Breast epithelium (tissue), 4 donors: ENCODE results near the gene PDE7B. TPM values are rescaled to one million over a fixed set of nuclear protein-coding genes. Genes with fewer than 3 reads are reported as not detected.

ENCODE experiments used
- DNase-seq, 2 donors: peaks; one replicate each; pipeline ENCODE4 v3.0.0-alpha.2; 2019; ENCODE audit warnings: low spot score in 2 of 2
- H3K27ac ChIP-seq, 2 donors: fragments of 200-600 bp; sonication (generic) in 1 of 2; one replicate each; pipeline ENCODE4 v1.5.1; 2016 to 2019; ENCODE audit warnings: mild to moderate bottlenecking in 1 of 2
- H3K27me3 ChIP-seq, 2 donors: fragments of 200-600 bp; sonication (generic) in 1 of 2; one replicate each; pipeline versions ENCODE4 v1.5.1 to v1.6.0; 2017 to 2019; ENCODE audit warnings: control low read depth in 1 of 2, mild to moderate bottlenecking in 1 of 2
- H3K36me3 ChIP-seq: fragments of 200-600 bp; one replicate; pipeline ENCODE4 v1.5.1; 2019
- H3K4me1 ChIP-seq, 2 donors: fragments of 200-600 bp; sonication (generic); one replicate each; pipeline ENCODE4 v1.5.1; 2016 to 2019; ENCODE audit warnings: control low read depth in 1 of 2
- H3K4me3 ChIP-seq, 3 donors: fragments of 200-600 bp; sonication (generic); 1 replicate in 2 of 3; 2 replicates in 1 of 3; pipeline ENCODE4 v1.5.1; 2016 to 2019; ENCODE audit warnings: mild to moderate bottlenecking in 3 of 3, moderate library complexity in 2 of 3
- H3K9me3 ChIP-seq, 2 donors: fragments of 200-600 bp; sonication (generic) in 1 of 2; one replicate each; pipeline ENCODE4 v1.5.1; 2016 to 2019; ENCODE audit warnings: control low read depth in 1 of 2
- CTCF ChIP-seq, 3 donors: fragments of 450-650 bp; IDR thresholded peaks; one replicate each; pipeline ENCODE4 v1.5.1; 2016 to 2017; ENCODE audit warnings: antibody characterized with exemption in 3 of 3, mild to moderate bottlenecking in 3 of 3, moderate library complexity in 3 of 3
- POLR2A ChIP-seq: fragments of 450-650 bp; IDR thresholded peaks from one replicate; pipeline ENCODE4 v1.6.1; 2016; ENCODE audit warnings: antibody characterized with exemption, mild to moderate bottlenecking, moderate library complexity
- POLR2AphosphoS5 ChIP-seq, 3 donors: sonication (generic); formaldehyde crosslinking; IDR thresholded peaks; one replicate each; pipeline ENCODE4 v1.6.1; 2017; ENCODE audit warnings: antibody characterized with exemption in 3 of 3
- intact Hi-C: fragments of 100-400 bp; cut with DNase I; formaldehyde crosslinking; loops from one replicate; pipeline ENCODE4 v1.15.1; 2023; ENCODE audit warnings: low total_unique reads
- total RNA-seq, 3 donors: library from RNA; depleted of rRNA; stranded (reverse); fragments of >200 nt; gene quantifications; one replicate each; pipeline ENCODE4 v1.1.0, GENCODE V29; 2016

The PDE7B gene
- total RNA-seq, 3 donors from 2014 or later: 3.4 to 5.2 (median 5.1) TPM

GRCh38 chr6:136171231-136171630, 319.7 kb downstream of the PDE7B start:
- Histone ChIP-seq H3K4me1 (no peaks in the 10 kb centered on the region), H3K4me3 (no peak overlapping the region), H3K9me3 (no peaks in the 10 kb centered on the region), H3K27me3 (no peaks in the 10 kb centered on the region), H3K27ac (no peak overlapping the region), H3K36me3 (no peaks in the 10 kb centered on the region)
- intact Hi-C loops: no loop called here
- no peak for DNase-seq
- TF ChIP-seq POLR2AphosphoS5 (IDR thresholded peaks at IDR 0.05): no peak
- no peak for TF ChIP-seq CTCF (IDR thresholded peaks at IDR 0.05)
- TF ChIP-seq POLR2A: no peak

GRCh38 chr6:136173519-136174507, 322.3 kb downstream of the PDE7B start:
- Histone ChIP-seq H3K27me3 (no peaks in the 10 kb centered on the region), H3K4me1 (no peaks in the 10 kb centered on the region), H3K9me3 (no peaks in the 10 kb centered on the region), H3K36me3 (no peaks in the 10 kb centered on the region), H3K27ac (no peak overlapping the region), H3K4me3 (no peak overlapping the region)
- TF ChIP-seq POLR2AphosphoS5 (IDR thresholded peaks at IDR 0.05): no peak
- TF ChIP-seq POLR2A: no peak
- no peak for TF ChIP-seq CTCF (IDR thresholded peaks at IDR 0.05)
- intact Hi-C loops: no loop called here
- DNase-seq: no peak

DNA sequence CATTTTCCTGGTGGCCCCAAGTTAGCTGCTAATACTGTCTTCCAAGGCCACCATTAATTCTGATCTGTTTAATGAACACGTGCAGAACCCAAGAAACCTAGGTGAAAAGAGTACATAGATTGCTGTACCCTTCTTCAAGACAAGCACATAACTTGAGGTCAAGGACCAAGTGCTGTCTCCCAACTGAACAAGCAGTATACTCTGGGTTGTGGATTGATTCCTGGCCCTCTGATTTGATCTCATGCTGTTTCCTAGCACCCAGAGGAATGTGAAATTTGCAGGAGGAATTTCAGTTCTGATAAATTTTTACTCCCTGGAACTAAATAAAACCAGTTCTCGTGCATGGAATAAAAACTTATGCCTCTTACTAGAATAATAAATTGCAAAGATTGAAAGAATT, 323.0 kb downstream of the PDE7B start:
- Histone ChIP-seq H3K27me3 (no peaks in the 10 kb centered on the region), H3K36me3 (no peaks in the 10 kb centered on the region), H3K4me3 (no peak overlapping the region), H3K4me1 (no peaks in the 10 kb centered on the region), H3K9me3 (no peaks in the 10 kb centered on the region), H3K27ac (no peak overlapping the region)
- DNase-seq: no peak
- intact Hi-C loops: no loop called here
- TF ChIP-seq POLR2A: no peak
- TF ChIP-seq CTCF (IDR thresholded peaks at IDR 0.05): no peak
- no peak for TF ChIP-seq POLR2AphosphoS5 (IDR thresholded peaks at IDR 0.05)

GRCh38 chr6:136175873-136176272, 324.4 kb downstream of the PDE7B start:
- H3K36me3 ChIP-seq: no peaks in the 10 kb centered on the region
- H3K27me3 ChIP-seq: no peaks in the 10 kb centered on the region
- DNase-seq: no peak
- intact Hi-C loops: no loop called here
- no peaks in the 10 kb centered on the region for H3K9me3 ChIP-seq
- H3K4me3 ChIP-seq: no peak overlapping the region
- TF ChIP-seq CTCF (IDR thresholded peaks at IDR 0.05) (no peak), POLR2A (no peak), POLR2AphosphoS5 (IDR thresholded peaks at IDR 0.05) (no peak)
- no peaks in the 10 kb centered on the region for H3K4me1 ChIP-seq
- no peak overlapping the region for H3K27ac ChIP-seq

- H3K27me3 ChIP-seq: no peaks in the 10 kb centered on the region
- H3K4me1 ChIP-seq: no peaks in the 10 kb centered on the region
- H3K36me3 ChIP-seq: no peaks in the 10 kb centered on the region
- no peak overlapping the region for H3K4me3 ChIP-seq
- H3K27ac ChIP-seq: no peak overlapping the region
- DNase-seq: no peak
- TF ChIP-seq POLR2AphosphoS5 (IDR thresholded peaks at IDR 0.05) (no peak), POLR2A (no peak), CTCF (IDR thresholded peaks at IDR 0.05) (no peak)
- intact Hi-C loops: no loop called here
- no peaks in the 10 kb centered on the region for H3K9me3 ChIP-seq
Measured at GRCh38 chr6:136178749-136179148, 327.2 kb downstream of the PDE7B start.
